ENCODE data around the gene BSN.

BSN gene

GRCh38 chr3:49553692-49554632 is at the start of gene BSN:
TSS of gene BSN (plus strand) at chr3:49554477. CDS start at chr3:49554603, 126 bp downstream.
- peak within 1 kb of the TSS; percentile 59 for H3K9ac ChIP-seq (ENCODE audit: low read length)
- no peaks in the 10 kb centered on the region for H3K27me3 ChIP-seq (ENCODE audit: control insufficient read depth in 1 of 2, insufficient read depth in 2 of 2, low read length in 2 of 2)
- no peaks in the 10 kb centered on the region for H3K9me3 ChIP-seq (ENCODE audit: low read length)
- H3K4me1 ChIP-seq (ENCODE audit: insufficient read depth, low read length): peaks cover 16% of the 10 kb centered on the region
- H3K4me3 ChIP-seq (ENCODE audit: low read depth in 1 of 2, low read length in 2 of 2): peak within 1 kb of the TSS; percentile 67 to 95
- no peaks in the 10 kb centered on the region for H3K36me3 ChIP-seq (ENCODE audit: insufficient read depth, low read length)
- peak within 1 kb of the TSS; percentile 79 for H3K27ac ChIP-seq (ENCODE audit: low read depth, low read length)

GRCh38 chr3:49506906-49507305 is 47.4 kb upstream of the BSN start:
- Histone ChIP-seq H3K4me1 (ENCODE audit: insufficient read depth, low read length) (peaks cover 28% of the 10 kb centered on the region), H3K27me3 (ENCODE audit: control insufficient read depth in 1 of 2, insufficient read depth in 2 of 2, low read length in 2 of 2) (no peaks in the 10 kb centered on the region), H3K9me3 (ENCODE audit: low read length) (no peaks in the 10 kb centered on the region), H3K36me3 (ENCODE audit: insufficient read depth, low read length) (peaks cover 8% of the 10 kb centered on the region), H3K27ac (ENCODE audit: low read depth, low read length) (no peak overlapping the region), H3K4me3 (ENCODE audit: low read depth in 1 of 2, low read length in 2 of 2) (no peak overlapping the region), H3K9ac (ENCODE audit: low read length) (no peak overlapping the region)

- Histone ChIP-seq H3K9me3 (ENCODE audit: low read length) (no peaks in the 10 kb centered on the region), H3K27ac (ENCODE audit: low read depth, low read length) (no peak overlapping the region), H3K4me3 (ENCODE audit: low read depth in 1 of 2, low read length in 2 of 2) (no peak overlapping the region), H3K9ac (ENCODE audit: low read length) (no peak overlapping the region), H3K36me3 (ENCODE audit: insufficient read depth, low read length) (peaks cover 8% of the 10 kb centered on the region), H3K4me1 (ENCODE audit: insufficient read depth, low read length) (peaks cover 38% of the 10 kb centered on the region), H3K27me3 (ENCODE audit: control insufficient read depth in 1 of 2, insufficient read depth in 2 of 2, low read length in 2 of 2) (no peaks in the 10 kb centered on the region)
These were observed 45.2 kb upstream of the BSN start for GRCh38 chr3:49509028-49509561.

- Histone ChIP-seq H3K9ac (ENCODE audit: low read length) (no peak overlapping the region), H3K36me3 (ENCODE audit: insufficient read depth, low read length) (peaks cover 16% of the 10 kb centered on the region)
These were observed 42.6 kb upstream of the BSN start for GRCh38 chr3:49511639-49512038.

GRCh38 chr3:49512781-49513355 is 41.4 kb upstream of the BSN start:
- Histone ChIP-seq H3K4me1 (ENCODE audit: insufficient read depth, low read length) (peaks cover 44% of the 10 kb centered on the region), H3K36me3 (ENCODE audit: insufficient read depth, low read length) (peaks cover 23% of the 10 kb centered on the region), H3K27ac (ENCODE audit: low read depth, low read length) (no peak overlapping the region)

More at GRCh38 chr3:49511639-49512038, 42.6 kb upstream of the BSN start:
- Histone ChIP-seq H3K4me1 (ENCODE audit: insufficient read depth, low read length) (peaks cover 38% of the 10 kb centered on the region), H3K27ac (ENCODE audit: low read depth, low read length) (no peak overlapping the region), H3K9me3 (ENCODE audit: low read length) (no peaks in the 10 kb centered on the region), H3K4me3 (ENCODE audit: low read depth in 1 of 2, low read length in 2 of 2) (no peak overlapping the region), H3K27me3 (ENCODE audit: control insufficient read depth in 1 of 2, insufficient read depth in 2 of 2, low read length in 2 of 2) (no peaks in the 10 kb centered on the region)

GRCh38 chr3:49513494-49514124 is 40.7 kb upstream of the BSN start:
- Histone ChIP-seq H3K4me1 (ENCODE audit: insufficient read depth, low read length) (peaks cover 49% of the 10 kb centered on the region), H3K27me3 (ENCODE audit: control insufficient read depth in 1 of 2, insufficient read depth in 2 of 2, low read length in 2 of 2) (no peaks in the 10 kb centered on the region), H3K4me3 (ENCODE audit: low read depth in 1 of 2, low read length in 2 of 2) (no peak overlapping the region), H3K9ac (ENCODE audit: low read length) (no peak overlapping the region), H3K9me3 (ENCODE audit: low read length) (no peaks in the 10 kb centered on the region), H3K36me3 (ENCODE audit: insufficient read depth, low read length) (peaks cover 29% of the 10 kb centered on the region), H3K27ac (ENCODE audit: low read depth, low read length) (no peak overlapping the region)

More at GRCh38 chr3:49512781-49513355, 41.4 kb upstream of the BSN start:
- Histone ChIP-seq H3K4me3 (ENCODE audit: low read depth in 1 of 2, low read length in 2 of 2) (no peak overlapping the region), H3K9ac (ENCODE audit: low read length) (no peak overlapping the region), H3K27me3 (ENCODE audit: control insufficient read depth in 1 of 2, insufficient read depth in 2 of 2, low read length in 2 of 2) (no peaks in the 10 kb centered on the region), H3K9me3 (ENCODE audit: low read length) (no peaks in the 10 kb centered on the region)

- H3K9ac ChIP-seq (ENCODE audit: low read length): no peak overlapping the region
These were observed 36.3 kb upstream of the BSN start for GRCh38 chr3:49518016-49518415.

GRCh38 chr3:49518441-49518840 is 35.8 kb upstream of the BSN start:
- peaks cover 34% of the 10 kb centered on the region for H3K36me3 ChIP-seq (ENCODE audit: insufficient read depth, low read length)
- H3K27me3 ChIP-seq (ENCODE audit: control insufficient read depth in 1 of 2, insufficient read depth in 2 of 2, low read length in 2 of 2): no peaks in the 10 kb centered on the region
- no peak overlapping the region for H3K27ac ChIP-seq (ENCODE audit: low read depth, low read length)
- no peak overlapping the region for H3K4me3 ChIP-seq (ENCODE audit: low read depth in 1 of 2, low read length in 2 of 2)
- no peak overlapping the region for H3K9ac ChIP-seq (ENCODE audit: low read length)
- no peaks in the 10 kb centered on the region for H3K9me3 ChIP-seq (ENCODE audit: low read length)
- H3K4me1 ChIP-seq (ENCODE audit: insufficient read depth, low read length): peaks cover 28% of the 10 kb centered on the region

More at GRCh38 chr3:49518016-49518415, 36.3 kb upstream of the BSN start:
- Histone ChIP-seq H3K27me3 (ENCODE audit: control insufficient read depth in 1 of 2, insufficient read depth in 2 of 2, low read length in 2 of 2) (no peaks in the 10 kb centered on the region), H3K27ac (ENCODE audit: low read depth, low read length) (no peak overlapping the region), H3K4me1 (ENCODE audit: insufficient read depth, low read length) (peaks cover 30% of the 10 kb centered on the region), H3K9me3 (ENCODE audit: low read length) (no peaks in the 10 kb centered on the region), H3K36me3 (ENCODE audit: insufficient read depth, low read length) (peaks cover 33% of the 10 kb centered on the region), H3K4me3 (ENCODE audit: low read depth in 1 of 2, low read length in 2 of 2) (no peak overlapping the region)

GRCh38 chr3:49519296-49519695 is 35.0 kb upstream of the BSN start:
- H3K36me3 ChIP-seq (ENCODE audit: insufficient read depth, low read length): peaks cover 34% of the 10 kb centered on the region
- no peaks in the 10 kb centered on the region for H3K9me3 ChIP-seq (ENCODE audit: low read length)
- peaks cover 25% of the 10 kb centered on the region for H3K4me1 ChIP-seq (ENCODE audit: insufficient read depth, low read length)
- no peaks in the 10 kb centered on the region for H3K27me3 ChIP-seq (ENCODE audit: control insufficient read depth in 1 of 2, insufficient read depth in 2 of 2, low read length in 2 of 2)
- no peak overlapping the region for H3K27ac ChIP-seq (ENCODE audit: low read depth, low read length)
- H3K4me3 ChIP-seq (ENCODE audit: low read depth in 1 of 2, low read length in 2 of 2): no peak overlapping the region
- H3K9ac ChIP-seq (ENCODE audit: low read length): no peak overlapping the region

- H3K27me3 ChIP-seq (ENCODE audit: control insufficient read depth in 1 of 2, insufficient read depth in 2 of 2, low read length in 2 of 2): no peaks in the 10 kb centered on the region
- no peaks in the 10 kb centered on the region for H3K9me3 ChIP-seq (ENCODE audit: low read length)
- H3K4me3 ChIP-seq (ENCODE audit: low read depth in 1 of 2, low read length in 2 of 2): no peak overlapping the region
- no peak overlapping the region for H3K9ac ChIP-seq (ENCODE audit: low read length)
- peaks cover 25% of the 10 kb centered on the region for H3K4me1 ChIP-seq (ENCODE audit: insufficient read depth, low read length)
- no peak overlapping the region for H3K27ac ChIP-seq (ENCODE audit: low read depth, low read length)
- H3K36me3 ChIP-seq (ENCODE audit: insufficient read depth, low read length): peaks cover 34% of the 10 kb centered on the region
These were observed 34.3 kb upstream of the BSN start for GRCh38 chr3:49519916-49520385.

Measured in muscle layer of colon (tissue), 2 donors.